Astrocyte of the spinal cord (primary cell): Measurements from ENCODE around the gene TMEM117.

Experiments
- DNase-seq: peaks from one replicate; pipeline ENCODE4 v3.0.0; 2011; ENCODE audit warnings: low read depth, low spot score
- H3K4me3 ChIP-seq: 2 replicates; pipeline ENCODE4 v1.5.1; 2011; ENCODE audit warnings: low read depth, mild to moderate bottlenecking, low read length, moderate library complexity
- in situ Hi-C: cut with HindIII; loops from 2 replicates; pipeline ENCODE4 v1.10.0; 2017; ENCODE audit warnings: low sequenced_read_pairs
- TF ChIP-seq, protein P1 (sequence below): IDR thresholded peaks from 2 replicates; pipeline ENCODE4 v1.5.1; 2012; ENCODE audit warnings: low read depth, mild to moderate bottlenecking, low read length, inconsistent platforms

The TMEM117 gene

DNA sequence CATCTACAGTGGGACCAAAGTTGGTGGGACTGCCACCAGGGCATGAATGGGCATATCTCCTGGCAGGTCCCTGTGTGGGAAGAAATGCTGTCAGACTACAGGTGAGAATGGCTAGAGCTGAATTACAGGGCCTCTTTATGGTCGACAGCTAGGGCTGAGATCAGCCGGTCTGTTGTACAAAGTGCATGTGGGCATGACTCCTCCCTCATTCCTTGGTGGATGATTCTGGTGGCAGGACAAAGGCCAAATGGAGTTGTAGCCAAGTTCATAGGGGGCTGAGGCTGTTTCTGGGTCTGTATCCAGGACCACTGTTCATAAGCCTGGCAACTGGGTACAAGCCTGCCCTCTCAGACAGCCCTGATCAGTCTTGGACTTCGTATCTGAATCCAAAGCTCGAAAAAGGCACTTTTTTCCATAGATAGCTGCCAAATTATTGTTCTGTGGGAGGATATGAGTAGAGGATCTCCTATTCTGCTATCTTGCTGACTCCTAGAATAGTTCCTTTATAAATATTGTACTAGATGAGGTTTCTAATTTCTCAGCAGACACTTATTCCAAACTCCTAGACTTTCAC lies 460.8 kb downstream of the TMEM117 start:
- H3K4me3 ChIP-seq, result no peak overlapping the region
- TF ChIP-seq, protein P1, sequence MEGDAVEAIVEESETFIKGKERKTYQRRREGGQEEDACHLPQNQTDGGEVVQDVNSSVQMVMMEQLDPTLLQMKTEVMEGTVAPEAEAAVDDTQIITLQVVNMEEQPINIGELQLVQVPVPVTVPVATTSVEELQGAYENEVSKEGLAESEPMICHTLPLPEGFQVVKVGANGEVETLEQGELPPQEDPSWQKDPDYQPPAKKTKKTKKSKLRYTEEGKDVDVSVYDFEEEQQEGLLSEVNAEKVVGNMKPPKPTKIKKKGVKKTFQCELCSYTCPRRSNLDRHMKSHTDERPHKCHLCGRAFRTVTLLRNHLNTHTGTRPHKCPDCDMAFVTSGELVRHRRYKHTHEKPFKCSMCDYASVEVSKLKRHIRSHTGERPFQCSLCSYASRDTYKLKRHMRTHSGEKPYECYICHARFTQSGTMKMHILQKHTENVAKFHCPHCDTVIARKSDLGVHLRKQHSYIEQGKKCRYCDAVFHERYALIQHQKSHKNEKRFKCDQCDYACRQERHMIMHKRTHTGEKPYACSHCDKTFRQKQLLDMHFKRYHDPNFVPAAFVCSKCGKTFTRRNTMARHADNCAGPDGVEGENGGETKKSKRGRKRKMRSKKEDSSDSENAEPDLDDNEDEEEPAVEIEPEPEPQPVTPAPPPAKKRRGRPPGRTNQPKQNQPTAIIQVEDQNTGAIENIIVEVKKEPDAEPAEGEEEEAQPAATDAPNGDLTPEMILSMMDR, result no peak
- DNase-seq, result no peak
- in situ Hi-C loops, result no loop called here

GRCh38 chr12:44299524-44299923 lies 463.6 kb downstream of the TMEM117 start:
- H3K4me3 ChIP-seq, result no peak overlapping the region
- DNase-seq, result no peak
- in situ Hi-C loops, result no loop called here
- TF ChIP-seq, protein P1, result no peak

- H3K4me3 ChIP-seq, result no peak overlapping the region
- DNase-seq, result no peak
- TF ChIP-seq, protein P1, result no peak
- in situ Hi-C loops, result no loop called here
These were observed 471.8 kb downstream of the TMEM117 start for GRCh38 chr12:44307506-44308168.

DNA sequence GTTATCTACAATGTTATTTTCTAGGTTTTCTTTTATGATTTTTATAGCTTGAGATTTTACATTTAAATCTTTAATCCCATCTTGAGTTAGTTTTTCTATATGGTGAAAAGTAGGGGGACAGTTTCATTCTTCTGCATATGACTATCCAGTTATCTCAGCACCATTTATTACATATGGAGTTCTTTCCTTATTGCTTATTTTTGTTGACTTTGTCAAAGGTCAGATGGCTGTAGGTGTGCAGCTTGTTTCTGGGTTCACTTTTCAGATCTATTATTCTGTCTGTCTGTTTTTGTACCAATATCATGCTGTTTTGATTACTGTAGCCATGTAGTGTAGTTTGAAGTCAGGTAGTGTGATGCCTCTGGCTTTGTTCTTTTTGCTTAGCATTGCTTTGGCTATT lies 477.3 kb downstream of the TMEM117 start:
- in situ Hi-C loops, result no loop called here
- H3K4me3 ChIP-seq, result no peak overlapping the region
- DNase-seq, result no peak
- TF ChIP-seq, protein P1, result no peak

DNA sequence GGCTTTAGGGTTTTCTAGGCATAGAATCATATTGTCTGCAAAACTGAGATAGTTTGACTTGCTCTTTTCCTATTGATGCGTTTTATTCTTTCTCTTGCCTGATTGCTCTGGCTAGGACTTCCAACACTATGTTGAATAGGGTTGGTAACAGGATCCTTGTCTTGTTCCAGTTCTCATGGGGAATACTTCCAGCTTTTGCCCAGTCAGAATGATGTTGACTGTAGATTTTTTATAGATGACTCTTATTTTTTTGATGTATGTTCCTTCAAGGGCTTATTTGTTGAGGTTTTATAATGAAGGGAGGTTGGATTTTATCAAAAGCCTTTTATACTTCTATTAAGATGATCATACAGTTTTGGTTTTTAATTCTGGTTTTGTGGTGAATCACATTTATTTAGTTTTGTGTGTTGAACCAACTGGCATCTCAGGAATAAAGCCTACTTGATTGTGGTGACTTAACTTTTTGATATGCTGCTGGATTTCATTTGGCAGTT lies 478.2 kb downstream of the TMEM117 start:
- in situ Hi-C loops, result no loop called here
- no peak overlapping the region for H3K4me3 ChIP-seq
- TF ChIP-seq, protein P1, result no peak
- DNase-seq, result no peak

GRCh38 chr12:44317651-44318126 lies 481.8 kb downstream of the TMEM117 start:
- peak; percentile 17 for DNase-seq
- TF ChIP-seq, protein P1, result peak; percentile 49
- in situ Hi-C loops, result no loop called here
- H3K4me3 ChIP-seq, result no peak overlapping the region
